IPS-20b (cell line): ENCODE results near the gene PARP3.
"Not testable (repeated sequence)": the region's sequence is repeated elsewhere in the genome, so short reads cannot be mapped to it uniquely, and the experiment has no call there.

Experiments used
- H3K27ac ChIP-seq: one replicate; pipeline ENCODE4 v1.5.1; 2013; ENCODE audit warnings: low read length
- H3K27me3 ChIP-seq: 2 replicates; pipeline ENCODE4 v1.6.1; 2013; ENCODE audit warnings: mild to moderate bottlenecking, low read length, inconsistent platforms; ENCODE audit not compliant: insufficient read depth
- H3K36me3 ChIP-seq: 2 replicates; pipeline ENCODE4 v1.6.1; 2013; ENCODE audit warnings: low read depth, mild to moderate bottlenecking, inconsistent platforms, low read length, moderate library complexity; ENCODE audit not compliant: insufficient read depth
- H3K4me1 ChIP-seq: 2 replicates; pipeline ENCODE4 v1.6.1; 2013; ENCODE audit warnings: mild to moderate bottlenecking, control low read depth, inconsistent platforms, low read length, moderate library complexity; ENCODE audit not compliant: insufficient read depth
- H3K4me3 ChIP-seq: 2 replicates; pipeline ENCODE4 v1.5.1; 2013; ENCODE audit warnings: mild to moderate bottlenecking, low read length, inconsistent platforms
- H3K9ac ChIP-seq: 2 replicates; pipeline ENCODE4 v1.6.1; 2013; ENCODE audit warnings: low read depth, mild to moderate bottlenecking, inconsistent platforms, low read length, moderate library complexity
- H3K9me3 ChIP-seq: 2 replicates; pipeline ENCODE4 v1.6.1; 2013; ENCODE audit warnings: mild to moderate bottlenecking, low read depth, low read length, inconsistent platforms; ENCODE audit not compliant: insufficient read depth

The PARP3 gene

DNA sequence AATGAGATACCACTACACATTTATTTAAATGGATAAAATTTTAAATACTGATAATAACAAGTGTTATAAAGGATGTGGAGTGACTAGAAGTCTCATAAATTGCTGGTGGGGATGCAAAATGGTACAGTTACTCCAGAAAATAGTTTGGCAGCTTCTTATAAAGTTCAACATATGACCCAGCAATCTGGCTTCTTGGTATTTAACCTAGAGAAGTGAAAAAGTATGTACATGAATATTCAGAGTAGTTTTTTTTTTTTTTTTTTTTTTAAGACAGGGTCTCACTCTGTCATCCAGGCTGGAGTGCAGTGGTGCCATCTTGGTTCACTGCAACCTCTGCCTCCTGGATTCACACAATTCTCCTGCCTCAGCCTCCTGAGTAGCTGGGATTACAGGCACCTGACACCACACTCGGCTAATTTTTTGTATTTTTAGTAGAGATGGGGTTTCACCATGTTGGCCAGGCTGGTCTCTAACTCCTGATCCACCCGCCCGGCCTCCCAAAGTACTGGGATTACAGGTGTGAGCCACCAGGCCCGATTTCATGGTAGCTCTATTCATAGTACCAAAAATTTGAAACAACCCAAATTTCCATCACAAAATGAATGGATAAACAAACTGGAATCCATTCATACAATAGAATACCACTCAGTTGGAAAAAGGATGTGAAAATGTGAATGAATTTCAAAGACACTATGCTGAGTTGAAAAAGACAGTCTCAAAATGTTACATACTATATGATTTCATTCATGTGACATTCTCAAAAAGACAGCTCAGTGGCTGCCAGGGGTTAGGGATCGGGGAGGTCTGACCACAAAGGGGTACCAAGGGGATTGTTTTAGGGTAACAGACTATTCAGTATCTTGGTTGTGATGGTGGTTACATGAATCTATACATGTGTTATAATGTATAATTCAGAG, 14.8 kb upstream of the PARP3 start:
- H3K27me3 ChIP-seq = no peaks in the 10 kb centered on the region
- H3K36me3 ChIP-seq = peaks cover 5% of the 10 kb centered on the region; the same call in 1 of the 2 replicates
- H3K4me1 ChIP-seq = no peaks in the 10 kb centered on the region
- no peak overlapping the region for H3K9ac ChIP-seq
- no peak overlapping the region for H3K4me3 ChIP-seq
- H3K9me3 ChIP-seq = no peaks in the 10 kb centered on the region
- H3K27ac ChIP-seq = no peak overlapping the region

DNA sequence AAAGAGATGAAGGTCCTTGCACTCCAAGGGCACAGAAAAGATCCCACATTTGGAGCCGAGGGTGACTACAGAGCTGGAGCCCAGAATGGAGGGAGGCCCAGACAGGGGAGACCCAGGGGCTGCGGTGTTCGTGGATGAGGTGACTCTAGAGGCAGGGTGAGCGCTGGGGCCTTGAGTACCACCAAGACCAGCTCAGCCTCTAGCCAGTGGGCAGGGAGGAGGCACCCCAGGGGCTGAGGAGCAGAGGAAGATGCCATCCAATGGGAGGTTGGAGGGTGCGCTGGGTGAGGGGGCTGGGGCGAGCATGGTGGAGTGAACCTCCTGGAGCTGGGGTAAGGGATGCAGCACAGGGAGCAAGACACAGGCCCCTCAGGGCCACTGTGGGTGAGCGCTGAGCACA, 13.7 kb upstream of the PARP3 start:
- H3K4me1 ChIP-seq = no peaks in the 10 kb centered on the region
- no peaks in the 10 kb centered on the region for H3K27me3 ChIP-seq
- H3K27ac ChIP-seq = no peak overlapping the region
- no peaks in the 10 kb centered on the region for H3K9me3 ChIP-seq
- H3K4me3 ChIP-seq = no peak overlapping the region
- no peak overlapping the region for H3K9ac ChIP-seq
- peaks cover 15% of the 10 kb centered on the region for H3K36me3 ChIP-seq

DNA sequence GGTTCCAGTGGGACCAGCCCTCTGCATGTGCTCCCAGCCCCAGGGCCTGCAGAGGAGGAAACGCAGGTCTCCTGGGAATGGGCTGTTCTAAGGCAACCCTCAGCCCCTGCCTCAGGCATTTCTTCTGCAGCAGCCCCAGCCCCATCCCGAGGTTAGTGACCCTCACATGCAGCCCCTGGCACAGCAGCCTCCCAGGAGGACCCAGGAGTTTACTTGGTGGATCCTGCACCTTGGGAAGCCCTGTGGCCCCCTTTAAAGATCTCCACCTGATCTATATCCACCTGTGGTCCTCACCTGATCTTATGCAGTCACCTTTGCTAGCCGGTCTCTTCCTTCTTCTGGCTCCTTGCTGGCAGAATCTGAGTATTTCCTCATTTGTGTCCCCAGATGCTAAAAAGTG, 13.2 kb upstream of the PARP3 start:
- H3K9ac ChIP-seq, H3K27ac ChIP-seq, H3K4me1 ChIP-seq, H3K4me3 ChIP-seq, H3K9me3 ChIP-seq, H3K27me3 ChIP-seq: not testable (repeated sequence)
- H3K36me3 ChIP-seq = peaks cover 21% of the 10 kb centered on the region

DNA sequence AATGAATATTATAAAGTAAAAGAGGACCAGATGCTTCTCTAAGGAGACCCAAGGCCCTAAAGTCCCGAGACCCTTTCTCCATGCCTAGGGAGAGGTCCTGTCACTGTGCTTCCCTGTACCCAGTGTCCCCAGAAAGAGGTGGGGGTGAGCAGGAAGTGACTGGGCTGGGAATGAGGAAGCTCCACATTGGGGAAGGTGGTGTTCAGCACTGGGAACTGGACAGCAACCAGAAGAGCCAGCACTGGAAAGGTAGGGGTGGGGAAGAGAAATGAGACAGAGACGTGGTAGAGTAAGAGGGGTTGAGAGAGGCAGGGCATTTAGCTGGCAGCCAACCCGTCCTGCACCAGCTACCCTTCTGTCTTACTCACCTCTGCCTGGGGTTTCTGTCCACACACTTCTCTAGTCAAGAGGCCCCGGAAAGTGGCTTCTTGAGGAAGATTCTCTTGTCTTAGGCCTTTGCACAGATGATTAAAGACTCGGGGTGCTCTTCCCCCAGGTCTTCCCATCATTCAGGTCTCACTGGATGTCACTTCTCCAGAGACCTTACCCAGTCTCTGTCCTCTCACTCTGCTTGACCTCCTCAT, 12.7 kb upstream of the PARP3 start:
- no peaks in the 10 kb centered on the region for H3K4me1 ChIP-seq
- H3K4me3 ChIP-seq = no peak overlapping the region
- no peaks in the 10 kb centered on the region for H3K27me3 ChIP-seq
- peaks cover 26% of the 10 kb centered on the region for H3K36me3 ChIP-seq
- H3K9ac ChIP-seq = no peak overlapping the region
- no peaks in the 10 kb centered on the region for H3K9me3 ChIP-seq
- no peak overlapping the region for H3K27ac ChIP-seq

DNA sequence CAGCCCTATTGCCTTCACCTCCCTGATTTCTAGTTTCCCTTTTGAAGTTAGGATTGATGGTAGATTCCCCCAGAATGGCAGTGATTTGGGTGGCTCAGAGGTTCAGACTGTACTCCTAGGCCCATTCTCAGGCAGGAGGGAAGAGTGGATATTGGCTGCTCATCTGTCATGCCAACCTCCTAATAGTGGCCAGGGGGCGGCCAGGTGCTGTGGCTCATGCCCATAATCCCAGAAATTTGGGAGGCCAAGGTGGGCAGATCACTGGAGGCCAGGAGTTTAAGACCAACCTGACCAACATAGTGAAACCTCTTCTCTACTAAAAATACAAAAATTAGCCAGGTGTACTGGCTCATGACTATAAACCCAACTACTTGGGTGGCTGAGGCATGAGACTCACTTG, 11.7 kb upstream of the PARP3 start:
- H3K36me3 ChIP-seq = peaks cover 35% of the 10 kb centered on the region
- H3K4me1 ChIP-seq = no peaks in the 10 kb centered on the region

DNA sequence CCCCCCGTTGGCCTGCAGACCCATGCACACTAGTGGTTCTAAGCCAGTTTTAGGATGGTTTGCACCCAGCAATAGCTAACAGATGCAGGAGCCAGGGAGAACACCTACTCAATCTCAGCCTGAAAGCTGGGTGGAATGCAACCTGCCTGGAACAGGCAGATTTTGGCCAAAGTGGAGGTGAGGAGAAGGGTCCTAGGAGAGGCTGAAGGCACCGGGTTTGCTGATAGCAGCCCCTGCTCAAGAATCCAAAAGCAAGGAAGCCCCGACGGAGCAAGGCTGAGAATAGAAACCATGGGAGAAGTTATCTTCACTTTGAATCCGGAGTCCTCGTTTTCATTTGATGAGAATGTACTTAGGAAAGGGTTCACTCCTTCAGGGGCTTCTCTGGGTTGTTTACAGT, 10.4 kb upstream of the PARP3 start:
- Histone ChIP-seq H3K27me3 (no peaks in the 10 kb centered on the region), H3K4me3 (no peak overlapping the region), H3K4me1 (no peaks in the 10 kb centered on the region), H3K9me3 (no peaks in the 10 kb centered on the region), H3K27ac (no peak overlapping the region), H3K36me3 (peaks cover 48% of the 10 kb centered on the region), H3K9ac (no peak overlapping the region)

More for the DNA sequence above, 11.7 kb upstream of the PARP3 start:
- Histone ChIP-seq H3K9ac (no peak overlapping the region), H3K9me3 (no peaks in the 10 kb centered on the region), H3K27me3 (no peaks in the 10 kb centered on the region), H3K4me3 (no peak overlapping the region), H3K27ac (no peak overlapping the region)

DNA sequence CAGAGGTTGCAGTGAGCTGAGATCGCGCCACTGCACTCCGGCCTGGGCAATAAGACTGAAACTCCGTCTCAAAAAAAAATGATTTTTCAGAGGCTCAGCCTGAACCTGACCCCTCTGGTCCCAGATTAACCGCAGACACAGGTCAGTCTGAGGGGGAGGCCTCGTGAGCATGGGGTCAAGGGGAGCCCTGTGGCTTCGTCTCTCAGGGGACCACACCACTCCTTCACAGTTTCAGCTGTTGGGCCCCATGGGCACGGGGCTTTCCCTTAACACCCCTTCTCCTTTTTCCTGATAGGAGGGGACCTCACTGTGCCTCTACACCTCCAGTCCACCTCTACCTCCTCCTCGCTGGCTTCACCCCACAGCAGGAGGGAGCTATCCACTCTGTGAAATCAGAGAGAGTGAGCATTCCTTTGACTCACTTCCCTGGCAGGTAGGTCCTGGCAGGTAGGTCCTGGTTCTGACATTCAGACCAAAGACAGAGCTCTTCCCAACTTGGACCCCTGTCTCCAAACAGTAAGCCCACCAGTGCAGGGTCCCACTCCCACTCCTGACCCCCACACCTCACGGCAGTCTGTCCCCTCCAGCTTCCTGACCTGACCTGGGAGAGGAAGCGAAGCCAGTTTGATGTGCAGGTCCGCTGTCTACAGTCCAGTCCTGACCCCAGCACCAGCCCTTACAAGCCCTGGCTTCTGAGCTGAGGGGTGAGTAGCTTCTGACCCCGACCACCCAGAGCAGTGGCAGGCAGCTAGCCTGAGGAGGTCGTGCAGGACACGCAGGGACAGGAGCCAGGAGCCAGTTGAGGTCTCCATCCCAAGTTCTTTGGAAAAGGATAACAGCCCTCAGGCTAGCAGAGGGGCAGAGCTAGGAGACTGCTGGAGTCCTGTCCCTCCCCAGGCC, 9.4 kb upstream of the PARP3 start:
- no peak overlapping the region for H3K27ac ChIP-seq
- H3K9me3 ChIP-seq = no peaks in the 10 kb centered on the region
- no peak overlapping the region for H3K4me3 ChIP-seq
- no peaks in the 10 kb centered on the region for H3K27me3 ChIP-seq
- H3K4me1 ChIP-seq = no peaks in the 10 kb centered on the region
- H3K36me3 ChIP-seq = peaks cover 58% of the 10 kb centered on the region
- H3K9ac ChIP-seq = no peak overlapping the region

DNA sequence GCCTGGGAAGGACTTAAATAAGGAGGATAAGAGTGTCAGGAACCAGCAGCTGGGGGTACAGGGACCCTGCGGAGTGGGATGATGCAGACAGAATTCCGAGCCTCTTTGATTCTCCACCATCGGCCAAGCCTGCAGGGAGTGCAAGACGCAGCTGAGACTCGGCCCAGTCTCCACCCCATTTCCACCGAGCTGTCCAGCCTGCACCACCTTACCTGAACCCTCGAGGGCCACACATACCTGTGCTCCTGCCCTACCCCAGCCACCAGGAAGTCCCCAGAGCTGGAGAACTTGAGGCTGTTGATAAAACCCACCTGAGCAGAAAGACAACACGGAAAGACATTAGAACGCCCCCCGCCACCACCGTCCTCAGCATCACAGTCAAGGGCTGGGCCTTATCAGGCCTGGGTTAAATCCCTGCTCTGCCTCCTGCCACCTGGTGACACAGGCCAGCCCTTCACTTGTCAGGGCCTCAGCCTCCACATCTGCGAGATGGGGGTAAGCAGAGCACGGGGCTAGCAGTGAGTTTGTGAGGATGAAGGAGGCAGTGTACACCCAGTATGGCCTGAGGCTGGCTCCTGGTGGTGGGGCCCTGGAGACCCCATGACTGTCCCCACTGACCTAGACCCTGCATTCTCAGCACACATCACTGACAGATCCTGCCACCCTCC, 8.6 kb upstream of the PARP3 start:
- Histone ChIP-seq H3K9me3 (no peaks in the 10 kb centered on the region), H3K36me3 (peaks cover 67% of the 10 kb centered on the region), H3K4me3 (no peak overlapping the region), H3K27ac (no peak overlapping the region), H3K4me1 (no peaks in the 10 kb centered on the region), H3K9ac (no peak overlapping the region), H3K27me3 (no peaks in the 10 kb centered on the region)

DNA sequence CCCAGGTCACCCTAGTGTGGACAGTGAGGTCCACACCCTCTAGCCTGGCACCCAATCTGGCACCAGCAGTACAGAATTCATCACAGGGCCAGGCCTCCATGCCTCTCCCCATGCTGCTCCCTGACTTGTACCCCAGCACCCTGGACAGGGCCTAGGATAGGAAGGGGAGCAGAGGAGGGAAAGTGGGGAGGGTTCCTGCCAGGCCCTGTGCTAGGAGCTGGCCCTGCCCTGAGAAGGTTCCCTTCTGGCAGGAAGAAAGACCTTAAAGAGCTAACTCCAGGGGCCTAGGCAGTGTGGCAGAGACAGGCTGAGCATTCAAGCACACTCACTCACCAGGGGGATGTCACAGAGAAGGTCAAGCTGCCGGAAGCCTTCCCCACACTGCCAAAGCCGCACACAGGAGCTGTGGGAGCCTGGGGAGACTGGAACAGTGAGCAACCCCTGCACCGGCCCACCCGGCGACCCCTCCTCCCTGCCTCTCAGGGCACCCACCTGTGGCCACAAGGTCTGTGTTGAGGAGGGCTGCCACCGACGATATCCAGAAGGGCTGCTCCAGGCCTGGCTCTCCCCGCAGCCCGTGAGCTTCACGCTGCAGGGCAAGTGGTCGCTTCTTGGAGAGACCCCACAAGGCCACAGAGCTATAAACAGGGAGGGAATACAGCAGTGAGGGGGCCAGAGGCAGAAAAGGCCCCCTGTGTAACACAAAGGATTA, 7.9 kb upstream of the PARP3 start:
- Histone ChIP-seq H3K4me3 (no peak overlapping the region), H3K36me3 (peaks cover 74% of the 10 kb centered on the region), H3K9me3 (no peaks in the 10 kb centered on the region), H3K4me1 (no peaks in the 10 kb centered on the region), H3K27ac (no peak overlapping the region), H3K27me3 (no peaks in the 10 kb centered on the region), H3K9ac (no peak overlapping the region)

DNA sequence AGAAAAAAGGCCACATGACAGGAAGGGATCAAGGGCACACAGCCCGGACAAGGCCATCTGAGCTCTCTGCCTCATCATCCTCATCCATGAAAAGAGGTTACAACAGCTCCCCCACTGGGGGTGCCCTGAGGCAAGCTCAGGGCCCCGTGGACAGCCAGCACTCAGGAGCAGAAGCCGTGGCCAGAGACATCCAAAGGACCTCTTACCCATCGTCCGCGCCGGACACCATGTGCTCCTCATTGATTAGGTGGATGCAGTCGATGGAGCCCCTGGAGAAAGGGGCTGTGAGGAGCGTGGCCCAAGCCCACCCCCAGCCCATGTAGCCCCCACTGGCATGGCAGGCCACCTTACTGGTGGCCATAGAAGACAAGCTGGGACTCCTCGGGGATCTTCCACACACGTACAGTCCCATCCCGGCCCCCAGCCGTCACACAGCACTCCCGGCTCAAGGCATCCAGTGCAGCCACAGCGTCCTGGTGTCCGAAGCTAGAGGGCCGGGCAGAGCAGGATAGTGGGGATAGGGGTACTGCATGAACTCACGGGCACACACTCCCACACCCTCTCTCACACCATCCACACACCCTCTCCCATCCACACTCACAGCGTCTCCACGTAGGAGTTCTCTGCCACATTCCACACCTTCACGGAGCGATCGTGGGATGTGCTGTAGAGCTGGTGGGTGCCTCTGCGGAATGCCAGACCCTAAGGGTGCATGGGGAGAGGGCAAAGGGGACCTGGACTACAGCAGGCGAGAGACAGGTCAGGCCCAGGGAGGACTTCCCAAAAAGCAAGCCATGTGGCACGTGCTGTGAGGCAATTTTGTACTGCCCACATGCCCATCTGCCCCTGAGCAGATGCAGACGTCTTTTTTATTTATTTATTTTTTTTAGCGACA, 6.9 kb upstream of the PARP3 start:
- no peak overlapping the region for H3K27ac ChIP-seq
- H3K9ac ChIP-seq = no peak overlapping the region
- no peaks in the 10 kb centered on the region for H3K27me3 ChIP-seq
- peaks cover 83% of the 10 kb centered on the region for H3K36me3 ChIP-seq
- no peaks in the 10 kb centered on the region for H3K4me1 ChIP-seq
- H3K4me3 ChIP-seq = no peak overlapping the region
- no peaks in the 10 kb centered on the region for H3K9me3 ChIP-seq
